GM12878 (cell line): ENCODE measurements around the gene SCIN. TPM values are rescaled to one million over a fixed set of nuclear protein-coding genes. Genes with fewer than 3 reads are reported as not detected.
A peak's percentile ranks its signal among the peaks of the same experiment; 100 is the strongest.

ENCODE experiments used
- ATAC-seq: fragments of 200-7000 bp; cut with Tn5 transposase; 3 replicates; pipeline ENCODE4 v1.9.1; 2020; ENCODE audit warnings: mild to moderate bottlenecking, moderate library complexity
- BruUV-seq: library from RNA; stranded (reverse); fragments of 400-500 nt; replicated peaks from 2 replicates; lab custom pipeline; 2021; lab: Mats Ljungman, UMichigan
- CTCF ChIA-PET: fragments of 300-600 bp; sonication (Branson Sonifier 250); formaldehyde crosslinking; extraction: SDS; loops from one replicate; lab custom pipeline; 2021; ENCODE audit warnings: inconsistent platforms; lab: Yijun Ruan, JAX
- POLR2A ChIA-PET: fragments of 350-600 bp; formaldehyde crosslinking; extraction: SDS; loops from one replicate; lab custom pipeline; 2021; ENCODE audit warnings: inconsistent platforms; lab: Charles Lee
- RAD21 ChIA-PET: fragments of 300-600 bp; sonication (Branson Sonifier 250); formaldehyde crosslinking; loops from one replicate; lab custom pipeline; 2023; ENCODE audit warnings: antibody characterized with exemption; ENCODE audit not compliant: unreplicated experiment; lab: Charles Lee
- SMC1A ChIA-PET: fragments of 300-600 bp; sonication (Branson Sonifier 250); formaldehyde crosslinking; loops from one replicate; lab custom pipeline; 2023; ENCODE audit not compliant: unreplicated experiment, uncharacterized antibody; lab: Charles Lee
- DNase-seq: peaks from one replicate; pipeline ENCODE4 v3.0.0-alpha.2; 2011; ENCODE audit warnings: low read depth, low spot score
- FAIRE-seq: peaks from 3 replicates; lab custom pipeline; 2011; peaks lifted over from hg19 to GRCh38; lab: Jason Lieb, UNC
- H2AFZ ChIP-seq: 2 replicates; pipeline ENCODE4 v1.6.0; 2011; ENCODE audit warnings: low read depth, low read length, control low read depth; ENCODE audit not compliant: control insufficient read depth
- H3K27ac ChIP-seq: 2 replicates; pipeline ENCODE4 v1.5.1; 2011; ENCODE audit warnings: control low read depth; ENCODE audit not compliant: control insufficient read depth, insufficient read depth
- H3K27me3 ChIP-seq, 2 experiments: replicated peaks in 1 of 2; 2 replicates each; pipeline versions ENCODE4 v1.6.0 to v1.6.1; 2011; ENCODE audit warnings: low read length in 1 of 2; ENCODE audit not compliant: control insufficient read depth in 2 of 2, insufficient read depth in 2 of 2
- H3K36me3 ChIP-seq, 2 experiments: 2 replicates each; pipeline ENCODE4 v1.5.1; 2011; ENCODE audit warnings: low read length in 1 of 2; ENCODE audit not compliant: control insufficient read depth in 2 of 2, insufficient read depth in 2 of 2
- H3K4me1 ChIP-seq: 2 replicates; pipeline ENCODE4 v1.6.1; 2011; ENCODE audit warnings: mild to moderate bottlenecking, low read length, moderate library complexity, mixed read lengths; ENCODE audit not compliant: control insufficient read depth, insufficient read depth
- H3K4me2 ChIP-seq: 2 replicates; pipeline ENCODE4 v1.6.0; 2011; ENCODE audit warnings: control low read depth; ENCODE audit not compliant: control insufficient read depth, insufficient read depth
- H3K4me3 ChIP-seq: fragments of 200-600 bp; sonication (generic); 2 replicates; pipeline ENCODE4 v1.5.1; 2016
- H3K79me2 ChIP-seq: 2 replicates; pipeline ENCODE4 v1.6.0; 2011; ENCODE audit warnings: low read length; ENCODE audit not compliant: control insufficient read depth, insufficient read depth
- H3K9ac ChIP-seq: 2 replicates; pipeline ENCODE4 v1.8.0; 2011; ENCODE audit warnings: low read length, control low read depth, mixed read lengths; ENCODE audit not compliant: control insufficient read depth, insufficient read depth
- H3K9me3 ChIP-seq: replicated peaks from 3 replicates; pipeline ENCODE4 v1.5.1; 2011; ENCODE audit warnings: mild to moderate bottlenecking, low read length; ENCODE audit not compliant: control insufficient read depth, insufficient read depth
- H4K20me1 ChIP-seq: 2 replicates; pipeline ENCODE4 v1.6.0; 2011; ENCODE audit not compliant: control insufficient read depth, insufficient read depth
- ASH2L ChIP-seq: fragments of 300-600, 200-600 bp; sonication (generic); IDR thresholded peaks from 2 replicates; pipeline ENCODE4 v1.6.1; 2017; ENCODE audit warnings: low read depth, mild to moderate bottlenecking, borderline replicate concordance
- HCFC1 ChIP-seq: fragments of 150-350 bp; IDR thresholded peaks from 2 replicates; pipeline ENCODE4 v1.6.1; 2014; ENCODE audit warnings: low read length
- HDGF ChIP-seq: fragments of 450-650 bp; IDR thresholded peaks from 2 replicates; pipeline ENCODE4 v1.6.1; 2016; ENCODE audit warnings: antibody characterized with exemption
- HSF1 ChIP-seq: fragments of 150-350 bp; IDR thresholded peaks from 2 replicates; pipeline ENCODE4 v1.6.1; 2014; ENCODE audit warnings: mild to moderate bottlenecking, low read depth, low read length
- MEF2B ChIP-seq: fragments of 450-650 bp; IDR thresholded peaks from 2 replicates; pipeline ENCODE4 v1.6.1; 2018; ENCODE audit warnings: mild to moderate bottlenecking, moderate library complexity; ENCODE audit not compliant: partially characterized antibody, poor library complexity, severe bottlenecking
- NRF1 ChIP-seq: conservative IDR thresholded peaks from 2 replicates; pipeline ENCODE4 v1.6.1; 2011; ENCODE audit warnings: mild to moderate bottlenecking, low read depth, low read length, improper control_type of control experiment
- RCOR1 ChIP-seq: conservative IDR thresholded peaks from 2 replicates; pipeline ENCODE4 v1.6.1; 2012; ENCODE audit warnings: low read depth, low read length, improper control_type of control experiment
- WGBS: methylation state at CpG from one replicate; pipeline ENCODE4 v1.1.6; 2016; ENCODE audit warnings: low lambda C conversion rate; ENCODE audit not compliant: insufficient replicate concordance, insufficient coverage; ENCODE audit errors: missing lambda C conversion rate; 5-methylcytosine and 5-hydroxymethylcytosine counted together
- in situ Hi-C: fragments of 300-500 bp; cut with MboI; formaldehyde crosslinking; loops from 9 replicates; pipeline ENCODE4 v1.14.3; 2018; ENCODE audit warnings: mixed read lengths
- intact Hi-C: fragments of 100-400 bp; cut with micrococcal nuclease; formaldehyde crosslinking; loops from one replicate; pipeline ENCODE4 v1.14.2; 2022; ENCODE audit not compliant: unreplicated experiment
- polyA plus RNA-seq, 11 experiments: library from polyadenylated mRNA; depleted of rRNA in 4 of 11; unstranded in 6 of 11; stranded (reverse) in 5 of 11; fragments of >200 nt; fragmentation: Nextera tagmentation in 4 of 11; fragmentation: Illumina TruSeq in 1 of 11; extraction: Ambion mirVana in 4 of 11; extraction: Trizol in 1 of 11; gene quantifications; 1 replicate in 1 of 11; 2 replicates in 10 of 11; pipeline versions ENCODE4 v1.2.1 to v1.2.3, GENCODE V29; 2011 to 2016; ENCODE audit warnings: inconsistent platforms in 2 of 11, missing spikeins in 2 of 11, low read depth in 1 of 11
- total RNA-seq, 4 experiments: library from RNA; depleted of rRNA in 3 of 4; stranded (reverse); fragments of >200 nt in 3 of 4; fragmentation: Illumina TruSeq in 1 of 4; extraction: Trizol in 1 of 4; gene quantifications; 2 replicates each; pipeline versions ENCODE4 v1.2.1 to v1.2.3, GENCODE V29; 2013 to 2021
- TF ChIP-seq, protein P1 (sequence below): fragments of 450-650 bp; IDR thresholded peaks from 2 replicates; pipeline ENCODE4 v1.6.1; 2017; ENCODE audit warnings: mild to moderate bottlenecking, moderate library complexity
- TF ChIP-seq, protein P2 (sequence below): fragments of 450-650 bp; IDR thresholded peaks from 2 replicates; pipeline ENCODE4 v1.6.1; 2017; ENCODE audit warnings: antibody characterized with exemption, mild to moderate bottlenecking, moderate library complexity
- TF ChIP-seq, protein P3 (sequence below): fragments of 450-650 bp; formaldehyde crosslinking; IDR thresholded peaks from 2 replicates; pipeline ENCODE4 v1.4.0; 2022; ENCODE audit warnings: mild to moderate bottlenecking, moderate library complexity

SCIN gene
- total and polyA plus RNA-seq, 10 of the 15 experiments (the other 5 are each of a cell fraction or from before 2014, with no cell fraction given) = 0.23 to 2.1 (median 1.0) TPM

GRCh38 chr7:12567015-12567414 is 3.5 kb upstream of the SCIN start (continued):
- TF ChIP-seq, protein P1, sequence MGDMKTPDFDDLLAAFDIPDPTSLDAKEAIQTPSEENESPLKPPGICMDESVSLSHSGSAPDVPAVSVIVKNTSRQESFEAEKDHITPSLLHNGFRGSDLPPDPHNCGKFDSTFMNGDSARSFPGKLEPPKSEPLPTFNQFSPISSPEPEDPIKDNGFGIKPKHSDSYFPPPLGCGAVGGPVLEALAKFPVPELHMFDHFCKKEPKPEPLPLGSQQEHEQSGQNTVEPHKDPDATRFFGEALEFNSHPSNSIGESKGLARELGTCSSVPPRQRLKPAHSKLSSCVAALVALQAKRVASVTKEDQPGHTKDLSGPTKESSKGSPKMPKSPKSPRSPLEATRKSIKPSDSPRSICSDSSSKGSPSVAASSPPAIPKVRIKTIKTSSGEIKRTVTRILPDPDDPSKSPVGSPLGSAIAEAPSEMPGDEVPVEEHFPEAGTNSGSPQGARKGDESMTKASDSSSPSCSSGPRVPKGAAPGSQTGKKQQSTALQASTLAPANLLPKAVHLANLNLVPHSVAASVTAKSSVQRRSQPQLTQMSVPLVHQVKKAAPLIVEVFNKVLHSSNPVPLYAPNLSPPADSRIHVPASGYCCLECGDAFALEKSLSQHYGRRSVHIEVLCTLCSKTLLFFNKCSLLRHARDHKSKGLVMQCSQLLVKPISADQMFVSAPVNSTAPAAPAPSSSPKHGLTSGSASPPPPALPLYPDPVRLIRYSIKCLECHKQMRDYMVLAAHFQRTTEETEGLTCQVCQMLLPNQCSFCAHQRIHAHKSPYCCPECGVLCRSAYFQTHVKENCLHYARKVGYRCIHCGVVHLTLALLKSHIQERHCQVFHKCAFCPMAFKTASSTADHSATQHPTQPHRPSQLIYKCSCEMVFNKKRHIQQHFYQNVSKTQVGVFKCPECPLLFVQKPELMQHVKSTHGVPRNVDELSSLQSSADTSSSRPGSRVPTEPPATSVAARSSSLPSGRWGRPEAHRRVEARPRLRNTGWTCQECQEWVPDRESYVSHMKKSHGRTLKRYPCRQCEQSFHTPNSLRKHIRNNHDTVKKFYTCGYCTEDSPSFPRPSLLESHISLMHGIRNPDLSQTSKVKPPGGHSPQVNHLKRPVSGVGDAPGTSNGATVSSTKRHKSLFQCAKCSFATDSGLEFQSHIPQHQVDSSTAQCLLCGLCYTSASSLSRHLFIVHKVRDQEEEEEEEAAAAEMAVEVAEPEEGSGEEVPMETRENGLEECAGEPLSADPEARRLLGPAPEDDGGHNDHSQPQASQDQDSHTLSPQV = no peak
- no peak for TF ChIP-seq HSF1

- no TSS peak for BruUV-seq
- CTCF ChIA-PET = interaction anchor here (0.6 kb wide), 1 partner anchor 45 kb away, joined by 3 read pairs; no protein-coding TSS in a partner anchor
- TF ChIP-seq, protein P2, sequence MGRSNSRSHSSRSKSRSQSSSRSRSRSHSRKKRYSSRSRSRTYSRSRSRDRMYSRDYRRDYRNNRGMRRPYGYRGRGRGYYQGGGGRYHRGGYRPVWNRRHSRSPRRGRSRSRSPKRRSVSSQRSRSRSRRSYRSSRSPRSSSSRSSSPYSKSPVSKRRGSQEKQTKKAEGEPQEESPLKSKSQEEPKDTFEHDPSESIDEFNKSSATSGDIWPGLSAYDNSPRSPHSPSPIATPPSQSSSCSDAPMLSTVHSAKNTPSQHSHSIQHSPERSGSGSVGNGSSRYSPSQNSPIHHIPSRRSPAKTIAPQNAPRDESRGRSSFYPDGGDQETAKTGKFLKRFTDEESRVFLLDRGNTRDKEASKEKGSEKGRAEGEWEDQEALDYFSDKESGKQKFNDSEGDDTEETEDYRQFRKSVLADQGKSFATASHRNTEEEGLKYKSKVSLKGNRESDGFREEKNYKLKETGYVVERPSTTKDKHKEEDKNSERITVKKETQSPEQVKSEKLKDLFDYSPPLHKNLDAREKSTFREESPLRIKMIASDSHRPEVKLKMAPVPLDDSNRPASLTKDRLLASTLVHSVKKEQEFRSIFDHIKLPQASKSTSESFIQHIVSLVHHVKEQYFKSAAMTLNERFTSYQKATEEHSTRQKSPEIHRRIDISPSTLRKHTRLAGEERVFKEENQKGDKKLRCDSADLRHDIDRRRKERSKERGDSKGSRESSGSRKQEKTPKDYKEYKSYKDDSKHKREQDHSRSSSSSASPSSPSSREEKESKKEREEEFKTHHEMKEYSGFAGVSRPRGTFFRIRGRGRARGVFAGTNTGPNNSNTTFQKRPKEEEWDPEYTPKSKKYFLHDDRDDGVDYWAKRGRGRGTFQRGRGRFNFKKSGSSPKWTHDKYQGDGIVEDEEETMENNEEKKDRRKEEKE = no peak
- TF ChIP-seq RCOR1 = no peak
- TF ChIP-seq MEF2B = no peak
- no peak for TF ChIP-seq HDGF
- TF ChIP-seq, protein P3, sequence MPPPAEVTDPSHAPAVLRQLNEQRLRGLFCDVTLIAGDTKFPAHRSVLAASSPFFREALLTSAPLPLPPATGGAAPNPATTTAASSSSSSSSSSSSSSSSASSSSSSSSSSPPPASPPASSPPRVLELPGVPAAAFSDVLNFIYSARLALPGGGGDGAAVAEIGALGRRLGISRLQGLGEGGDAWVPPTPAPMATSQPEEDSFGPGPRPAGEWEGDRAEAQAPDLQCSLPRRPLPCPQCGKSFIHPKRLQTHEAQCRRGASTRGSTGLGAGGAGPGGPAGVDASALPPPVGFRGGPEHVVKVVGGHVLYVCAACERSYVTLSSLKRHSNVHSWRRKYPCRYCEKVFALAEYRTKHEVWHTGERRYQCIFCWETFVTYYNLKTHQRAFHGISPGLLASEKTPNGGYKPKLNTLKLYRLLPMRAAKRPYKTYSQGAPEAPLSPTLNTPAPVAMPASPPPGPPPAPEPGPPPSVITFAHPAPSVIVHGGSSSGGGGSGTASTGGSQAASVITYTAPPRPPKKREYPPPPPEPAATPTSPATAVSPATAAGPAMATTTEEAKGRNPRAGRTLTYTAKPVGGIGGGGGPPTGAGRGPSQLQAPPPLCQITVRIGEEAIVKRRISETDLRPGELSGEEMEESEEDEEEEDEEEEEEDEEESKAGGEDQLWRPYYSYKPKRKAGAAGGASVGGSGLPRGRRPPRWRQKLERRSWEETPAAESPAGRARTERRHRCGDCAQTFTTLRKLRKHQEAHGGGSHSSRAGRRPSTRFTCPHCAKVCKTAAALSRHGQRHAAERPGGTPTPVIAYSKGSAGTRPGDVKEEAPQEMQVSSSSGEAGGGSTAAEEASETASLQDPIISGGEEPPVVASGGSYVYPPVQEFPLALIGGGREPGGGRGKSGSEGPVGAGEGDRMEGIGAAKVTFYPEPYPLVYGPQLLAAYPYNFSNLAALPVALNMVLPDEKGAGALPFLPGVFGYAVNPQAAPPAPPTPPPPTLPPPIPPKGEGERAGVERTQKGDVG (CRISPR knock-in tag) = no peak
- TF ChIP-seq NRF1 = no peak
- no peak for TF ChIP-seq ASH2L
- TF ChIP-seq HCFC1 = no peak
These were observed 847 bp upstream of the SCIN start for GRCh38 chr7:12569673-12570072.

More at GRCh38 chr7:12569673-12570072, 847 bp upstream of the SCIN start:
- no peak overlapping the region for H2AFZ ChIP-seq
- SMC1A ChIA-PET = interaction anchor here (0.7 to 1.2 kb wide), 2 partner anchors 22 to 52 kb away, joined by 3 read pairs; no protein-coding TSS in a partner anchor
- no peak for DNase-seq
- in situ Hi-C loops (no loop called here), intact Hi-C loops (no loop called here)
- no peaks in the 10 kb centered on the region for H3K79me2 ChIP-seq
- peaks cover 16% of the 10 kb centered on the region for H3K4me1 ChIP-seq
- no peaks in the 10 kb centered on the region for H3K36me3 ChIP-seq
- H3K4me2 ChIP-seq = peak overlapping the region; percentile 79; the same call in 1 of the 2 replicates
- H3K27ac ChIP-seq = no peak overlapping the region
- no peak overlapping the region for H3K9ac ChIP-seq
- no peaks in the 10 kb centered on the region for H3K9me3 ChIP-seq
- RAD21 ChIA-PET = no interaction called here
- H3K27me3 ChIP-seq = peaks cover 3 to 12% of the 10 kb centered on the region in 2 experiments; a peak in 3 of 4 replicates
- FAIRE-seq = no peak
- no peaks in the 10 kb centered on the region for H4K20me1 ChIP-seq
- peak; percentile 22; the same call in 1 of the 3 replicates for ATAC-seq
- peak overlapping the region; percentile 50; the same call in 1 of the 2 replicates for H3K4me3 ChIP-seq
- POLR2A ChIA-PET = no interaction called here
- WGBS = 9% methylated on average over 5 of the region's 5 CpGs
